TTC549 (cell line): Measurements from ENCODE around the gene SYT1.
"Not testable (repeated sequence)": the region's sequence is repeated elsewhere in the genome, so short reads cannot be mapped to it uniquely, and the experiment has no call there.

ENCODE experiments used
- FAIRE-seq: peaks from 2 replicates; lab custom pipeline; 2012; peaks lifted over from hg19 to GRCh38; lab: Jason Lieb, UNC

SYT1 gene

DNA sequence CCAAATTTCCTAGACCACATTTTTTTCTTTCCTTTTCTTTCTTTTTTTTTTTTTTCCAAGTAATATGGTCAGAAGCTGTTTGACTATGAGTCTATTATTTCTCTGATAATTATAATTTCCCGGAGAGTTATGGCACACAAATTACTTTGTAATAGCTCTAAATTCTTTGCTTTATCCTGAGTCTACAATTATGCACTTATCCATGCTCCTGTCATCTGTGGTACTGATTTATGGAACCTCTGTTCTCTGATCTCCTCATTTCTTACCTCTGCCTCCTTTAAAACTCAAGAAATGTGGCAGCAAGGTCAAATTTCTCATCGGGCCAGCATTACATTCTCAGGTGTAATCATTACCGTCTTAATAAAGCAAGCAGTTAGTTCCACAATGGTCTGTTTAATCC is 544.1 kb downstream of the SYT1 start:
- no peak for FAIRE-seq

DNA sequence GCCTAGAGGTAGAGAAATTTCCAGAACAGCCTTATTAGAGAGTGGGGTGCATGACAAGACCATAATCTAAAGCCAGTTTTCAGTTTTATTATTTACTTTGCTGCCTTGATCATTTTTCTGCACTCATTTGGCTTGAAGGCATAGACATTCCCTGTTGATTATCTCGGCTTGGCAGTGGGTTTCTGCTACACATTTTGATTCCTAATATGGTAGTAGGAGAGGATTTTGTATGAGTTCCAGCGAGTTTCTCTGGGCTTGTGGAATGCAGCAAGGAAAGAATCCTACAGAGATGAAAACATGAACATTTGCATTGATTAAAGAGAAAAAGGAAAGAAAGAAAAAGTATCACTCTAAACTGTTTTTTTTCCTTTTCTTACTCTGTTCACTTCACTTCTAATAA is 545.0 kb downstream of the SYT1 start:
- FAIRE-seq: no peak

DNA sequence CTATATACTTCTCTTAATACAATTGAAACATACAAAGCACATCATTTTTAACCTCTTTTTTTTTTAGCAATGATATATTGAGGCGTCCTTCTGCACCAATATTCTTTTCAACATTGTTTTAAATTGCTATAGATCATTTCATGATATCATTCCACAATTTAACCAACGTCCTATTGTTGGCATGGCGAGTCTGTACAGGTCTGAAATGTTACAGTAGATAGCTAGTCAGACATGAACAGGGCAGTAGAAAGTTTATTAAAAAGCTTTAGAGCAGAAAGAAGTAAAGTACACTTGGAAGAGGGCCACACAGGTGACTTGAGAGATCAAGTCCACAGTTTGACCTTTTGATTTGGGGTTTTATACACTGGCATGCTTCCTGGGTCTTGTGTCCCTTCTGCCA is 547.2 kb downstream of the SYT1 start:
- no peak for FAIRE-seq

DNA sequence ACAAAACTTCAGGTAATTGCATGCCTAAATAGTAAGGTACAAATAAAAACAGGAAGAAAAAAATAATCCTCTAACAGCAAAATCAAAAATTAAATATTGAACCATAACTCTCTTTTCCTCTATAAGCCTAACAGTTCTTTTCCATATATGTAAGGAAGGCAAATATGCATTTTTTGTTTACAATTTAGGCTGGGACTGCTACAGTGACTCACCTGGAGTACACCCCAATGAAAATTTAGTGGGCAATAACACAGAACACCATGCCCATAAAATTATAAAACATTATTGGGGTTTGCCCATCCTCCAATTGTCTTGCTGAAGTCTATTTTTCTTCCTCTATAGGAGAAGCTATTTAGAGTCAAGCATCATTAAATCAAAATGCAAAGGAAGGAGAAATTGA is 549.2 kb downstream of the SYT1 start:
- no peak for FAIRE-seq

DNA sequence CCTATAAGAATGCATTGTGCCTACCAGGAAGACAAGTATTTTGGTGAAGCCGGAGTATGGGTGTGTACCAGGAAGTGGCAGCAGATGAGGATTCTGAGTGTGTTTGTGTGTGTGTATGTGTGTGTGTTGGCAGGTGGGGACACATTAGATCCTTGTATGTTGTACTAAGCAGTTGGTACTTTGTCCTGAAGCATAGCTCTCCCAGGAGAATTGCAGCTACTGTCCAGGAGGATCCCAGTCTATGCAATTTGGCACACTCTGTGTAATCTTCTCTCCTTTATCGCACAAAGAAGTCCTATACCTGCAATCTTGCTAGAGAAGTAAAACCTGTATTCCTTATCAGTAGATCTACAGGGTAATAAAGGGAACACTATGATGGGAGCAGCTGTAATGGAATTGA is 549.7 kb downstream of the SYT1 start:
- no peak for FAIRE-seq

DNA sequence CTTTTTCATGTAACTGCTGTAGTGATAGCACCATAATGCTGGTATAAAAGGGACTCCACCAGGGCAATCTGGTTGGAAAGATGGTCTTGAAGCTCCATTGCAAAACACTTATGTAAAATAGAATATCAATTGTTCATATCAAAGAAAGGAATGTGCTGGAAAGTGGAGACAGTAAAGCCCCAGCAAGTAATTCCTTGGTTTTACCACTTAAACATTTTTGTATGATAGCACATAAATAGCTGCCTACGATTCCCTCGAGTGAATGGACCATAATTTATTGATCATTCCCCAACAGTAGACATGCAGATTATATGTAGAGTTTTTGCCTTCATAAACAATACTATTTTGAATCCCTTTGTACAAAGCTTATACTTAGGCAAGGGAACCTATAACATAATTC is 550.7 kb downstream of the SYT1 start:
- FAIRE-seq: no peak

DNA sequence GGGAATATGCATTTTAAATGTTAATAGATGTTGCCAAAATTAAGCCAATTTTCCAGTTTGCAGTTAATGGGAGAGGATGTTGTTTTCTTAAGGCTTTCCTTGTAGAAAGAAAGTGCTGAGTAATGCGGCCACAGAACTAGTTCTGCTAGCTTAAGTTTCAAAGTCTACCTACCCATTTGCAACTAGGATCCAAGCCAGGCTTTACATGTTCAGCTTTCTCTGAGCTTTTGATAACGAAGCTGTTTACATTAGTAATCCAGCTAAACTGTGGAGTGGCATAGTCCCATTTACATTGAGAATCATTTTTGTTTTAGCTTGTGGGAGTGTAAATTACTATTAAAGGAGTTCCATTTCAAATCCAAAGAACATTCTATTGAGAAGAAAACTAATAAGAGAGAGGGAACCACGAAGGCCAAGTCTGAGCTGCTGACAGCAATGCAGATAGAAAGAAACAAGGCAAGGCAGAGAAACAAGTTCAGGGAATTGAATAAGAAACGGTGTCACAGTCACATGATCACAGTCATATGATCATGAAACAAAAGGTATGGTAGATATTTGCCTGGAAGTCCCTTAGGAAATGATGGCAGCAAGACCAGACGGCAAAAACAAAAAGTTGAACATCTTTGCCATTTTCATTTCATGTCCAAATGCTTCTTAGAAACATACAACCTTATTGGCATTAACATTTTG is 551.3 kb downstream of the SYT1 start:
- FAIRE-seq: no peak

DNA sequence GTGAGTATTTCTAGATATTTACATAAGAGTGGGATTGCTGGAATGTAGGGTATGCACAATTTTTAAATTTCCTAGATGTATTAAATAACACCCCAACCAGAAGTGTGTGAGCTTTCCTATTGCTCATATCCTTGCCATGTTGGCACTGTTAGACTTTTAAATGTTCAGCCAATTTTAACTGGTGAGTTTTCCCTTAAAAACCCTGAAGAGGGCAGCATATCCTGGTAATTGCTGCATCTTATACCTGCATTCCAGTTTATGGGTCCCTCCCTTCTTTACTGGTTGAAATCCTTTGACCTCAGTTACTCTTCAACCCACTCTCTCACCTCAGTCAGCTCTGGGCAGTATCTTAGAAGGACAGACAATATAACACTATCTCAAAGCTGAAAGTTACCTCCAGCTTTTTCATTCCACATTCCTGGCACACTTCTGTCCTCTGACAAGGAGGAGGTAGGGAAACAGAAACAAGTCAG is 555.6 kb downstream of the SYT1 start:
- FAIRE-seq: no peak

DNA sequence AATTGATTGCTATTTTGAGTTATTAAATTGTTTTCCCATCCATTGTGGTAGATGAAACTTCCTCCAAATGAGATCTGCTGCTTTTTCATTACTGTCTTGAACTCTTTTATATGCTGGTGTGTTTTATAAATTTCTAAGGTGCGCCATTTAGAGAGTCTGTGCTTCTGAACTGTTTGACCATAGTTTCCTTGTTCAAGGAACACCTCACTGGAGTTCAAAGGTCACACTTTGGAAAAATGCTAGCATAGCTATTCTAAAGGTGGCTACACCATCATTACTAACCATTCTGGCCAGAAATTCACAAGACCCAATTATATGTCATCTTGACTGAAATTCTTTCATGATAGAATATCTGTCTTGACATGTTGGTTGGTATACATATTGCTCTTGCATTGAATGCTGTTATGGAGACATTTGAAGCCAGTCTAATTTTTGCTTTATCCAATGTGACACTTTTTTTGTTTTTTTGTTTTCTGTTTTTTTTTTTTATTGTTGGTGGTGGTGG is 556.7 kb downstream of the SYT1 start:
- no peak for FAIRE-seq

DNA sequence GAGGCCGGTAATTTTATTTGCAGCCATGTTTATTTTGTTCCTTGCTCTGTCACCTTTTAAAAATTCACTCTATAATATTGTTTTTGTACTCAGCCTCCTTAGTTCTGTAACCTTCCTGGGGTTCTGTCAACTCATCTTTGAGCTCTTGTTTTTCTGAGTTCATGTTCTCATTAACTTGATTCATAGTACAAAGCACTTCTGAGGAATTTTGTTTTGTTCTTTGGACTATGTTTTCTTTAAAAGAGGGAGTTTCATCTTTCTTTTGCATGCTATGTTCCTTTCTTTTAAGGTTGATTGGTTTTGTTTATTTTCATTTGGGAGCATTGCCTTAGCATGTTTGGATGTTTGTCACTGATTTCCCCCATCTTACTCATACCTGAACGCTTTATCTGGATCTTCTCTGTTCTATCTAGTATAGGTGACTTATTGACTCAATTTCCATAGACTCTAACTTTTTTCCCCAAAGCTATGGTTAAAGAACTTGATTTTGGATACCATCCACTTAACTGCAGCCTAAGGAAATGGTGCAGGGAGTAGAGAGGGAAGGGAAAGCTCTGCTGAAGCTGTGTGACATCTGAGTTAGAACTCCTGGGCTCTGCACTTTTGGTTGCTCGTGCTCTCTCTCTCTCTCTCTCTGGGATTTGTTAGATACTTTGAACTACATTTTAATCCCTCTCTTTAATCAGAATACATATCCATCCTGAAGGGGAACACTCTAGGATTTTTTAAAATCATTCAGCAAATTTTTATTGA is 557.7 kb downstream of the SYT1 start:
- FAIRE-seq: no peak

DNA sequence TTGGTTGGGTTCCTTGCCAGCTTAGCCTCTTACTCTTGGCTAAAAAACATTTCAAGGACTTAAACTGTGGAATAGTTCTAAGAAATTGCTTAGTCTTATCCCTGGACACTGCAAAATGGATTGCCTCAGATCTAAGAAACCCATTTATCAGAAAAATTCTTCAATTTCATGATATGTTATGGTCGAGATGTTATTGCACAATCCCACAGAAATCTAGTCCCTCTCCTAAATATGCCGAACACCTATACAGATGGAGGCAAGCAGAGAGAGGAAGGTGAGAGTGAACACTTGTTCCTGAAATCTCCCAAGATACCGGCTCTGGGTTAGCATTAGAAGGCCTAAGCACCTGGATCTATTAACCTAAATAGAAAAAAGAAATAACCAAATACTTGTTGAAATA is 559.0 kb downstream of the SYT1 start:
- FAIRE-seq: no peak

DNA sequence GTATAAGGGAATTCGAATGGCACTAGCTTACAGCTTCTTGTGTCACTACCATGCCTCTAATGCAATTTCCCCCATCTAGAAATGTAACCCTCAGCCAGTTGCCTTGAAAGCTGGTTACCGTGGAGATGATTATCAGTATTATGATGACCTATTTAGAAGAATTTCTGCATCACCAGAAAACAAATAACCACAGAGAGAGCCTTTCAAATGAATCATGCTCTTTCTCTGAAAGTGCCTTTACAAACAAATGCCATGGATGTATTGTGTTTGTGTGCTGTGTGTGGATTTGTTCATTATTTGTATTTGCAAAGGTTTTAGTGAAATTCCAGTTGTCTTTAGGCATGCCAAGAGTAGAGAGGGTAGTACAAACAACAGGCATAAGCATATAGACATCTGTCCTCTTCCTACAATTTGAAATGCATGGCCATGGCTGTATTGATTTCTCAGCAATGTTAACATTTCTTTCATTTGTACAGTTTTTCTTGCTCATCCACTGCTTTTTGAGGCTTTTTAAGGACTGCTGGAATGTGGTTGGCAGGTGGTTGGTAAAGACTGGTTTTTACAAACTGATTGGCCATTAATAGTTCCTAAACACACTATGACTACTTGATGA is 559.6 kb downstream of the SYT1 start:
- FAIRE-seq: no peak

DNA sequence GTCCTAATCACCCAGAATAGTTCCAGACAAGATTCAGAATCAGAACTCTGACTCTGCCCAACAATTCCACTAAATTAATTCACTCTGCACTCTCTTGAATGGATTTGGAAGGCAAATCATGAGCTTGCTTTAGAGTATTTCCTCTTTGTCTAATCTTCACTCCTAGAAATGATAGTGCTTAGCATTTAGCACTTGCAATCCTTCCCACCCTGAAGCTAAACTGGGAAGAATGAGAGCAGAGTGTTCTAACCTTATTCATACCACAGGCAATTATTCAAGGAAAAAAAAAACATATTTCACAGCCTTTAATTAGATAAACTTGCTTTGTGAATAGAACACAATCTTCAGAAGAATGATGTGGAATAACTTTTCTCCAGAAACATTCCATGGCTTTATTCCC is 561.5 kb downstream of the SYT1 start:
- no peak for FAIRE-seq

DNA sequence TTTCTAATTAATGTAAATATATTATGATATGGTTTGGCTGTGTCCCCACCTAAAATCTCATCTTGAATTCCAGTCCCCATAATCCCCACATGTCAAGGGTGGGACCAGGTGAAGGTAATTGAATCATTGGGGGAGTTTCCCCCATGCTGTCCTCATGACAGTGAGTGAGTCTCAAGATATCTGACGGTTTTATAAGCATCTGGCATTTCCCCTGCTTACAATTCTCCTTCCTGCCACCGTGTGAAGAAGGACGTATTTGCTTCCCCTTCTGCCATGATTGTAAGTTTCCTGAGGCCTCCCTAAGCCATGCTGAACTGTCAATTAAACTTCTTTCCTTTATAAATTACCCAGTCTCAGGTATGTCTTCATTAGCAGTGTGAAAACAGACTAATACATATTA is 562.2 kb downstream of the SYT1 start:
- not testable (repeated sequence) for FAIRE-seq

DNA sequence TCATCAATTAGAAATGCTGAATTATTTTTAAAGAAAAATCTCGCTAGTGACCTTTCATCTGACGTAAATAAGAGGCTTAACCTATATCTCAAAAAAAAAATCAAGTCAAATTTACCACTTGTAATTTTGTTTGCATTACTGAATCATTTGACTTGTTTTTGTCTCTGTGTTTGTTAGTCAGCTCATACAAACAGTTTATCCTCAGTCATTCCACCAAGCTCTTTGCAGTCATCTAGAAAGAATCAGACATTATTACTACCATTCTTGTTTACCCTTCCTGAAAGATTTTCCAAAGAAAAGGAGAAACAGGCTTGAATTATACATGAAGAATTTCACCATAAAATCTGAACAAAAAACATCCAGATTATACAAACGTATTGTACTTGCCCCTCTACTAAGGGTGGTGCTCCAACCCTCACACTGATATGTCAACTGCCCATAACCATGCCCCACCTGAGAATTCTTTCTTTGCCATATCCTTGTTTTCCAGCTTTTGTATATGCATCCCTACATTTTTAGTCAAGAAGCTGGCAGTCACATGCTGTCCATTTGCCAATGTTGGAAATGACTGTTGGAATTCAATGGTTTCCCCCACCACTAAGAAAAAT is 569.0 kb downstream of the SYT1 start:
- FAIRE-seq: no peak

DNA sequence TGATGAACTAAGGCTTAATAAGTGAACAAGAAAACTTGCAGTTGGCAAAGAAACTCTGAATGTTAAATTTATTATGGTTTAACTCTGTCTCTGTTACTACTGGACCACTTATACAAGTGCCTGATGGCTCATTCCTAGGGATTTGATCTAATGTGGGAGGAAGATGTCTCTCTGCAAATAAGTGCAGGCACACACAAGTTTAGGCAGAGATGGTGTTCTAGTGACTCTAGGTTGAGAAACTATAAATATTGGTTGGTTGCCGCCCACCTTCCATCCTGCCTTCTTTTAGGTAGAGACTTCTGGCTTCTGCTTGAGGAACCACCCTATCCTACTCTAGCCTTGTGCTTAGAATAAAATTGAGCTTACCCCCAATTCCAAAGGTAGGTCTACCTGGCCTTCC is 570.0 kb downstream of the SYT1 start:
- no peak for FAIRE-seq

DNA sequence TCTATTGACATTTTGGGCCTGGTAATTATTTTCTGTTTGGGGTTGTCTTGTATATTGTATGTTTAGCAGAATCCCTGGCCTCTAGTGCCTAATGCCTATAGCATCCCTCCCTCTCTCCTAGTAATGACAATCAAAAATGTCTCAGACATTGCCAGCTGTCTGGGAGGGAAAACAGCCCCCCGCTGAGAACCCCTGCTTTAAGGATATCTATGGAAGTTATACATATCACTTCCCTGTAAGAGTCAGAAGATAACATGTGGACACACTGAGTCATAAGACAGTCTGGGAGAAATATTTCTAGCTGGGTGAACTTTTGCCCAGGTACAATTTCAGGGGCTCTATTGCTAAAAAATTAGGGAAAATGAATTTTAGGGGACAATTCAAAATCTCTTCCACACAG is 571.2 kb downstream of the SYT1 start:
- no peak for FAIRE-seq

DNA sequence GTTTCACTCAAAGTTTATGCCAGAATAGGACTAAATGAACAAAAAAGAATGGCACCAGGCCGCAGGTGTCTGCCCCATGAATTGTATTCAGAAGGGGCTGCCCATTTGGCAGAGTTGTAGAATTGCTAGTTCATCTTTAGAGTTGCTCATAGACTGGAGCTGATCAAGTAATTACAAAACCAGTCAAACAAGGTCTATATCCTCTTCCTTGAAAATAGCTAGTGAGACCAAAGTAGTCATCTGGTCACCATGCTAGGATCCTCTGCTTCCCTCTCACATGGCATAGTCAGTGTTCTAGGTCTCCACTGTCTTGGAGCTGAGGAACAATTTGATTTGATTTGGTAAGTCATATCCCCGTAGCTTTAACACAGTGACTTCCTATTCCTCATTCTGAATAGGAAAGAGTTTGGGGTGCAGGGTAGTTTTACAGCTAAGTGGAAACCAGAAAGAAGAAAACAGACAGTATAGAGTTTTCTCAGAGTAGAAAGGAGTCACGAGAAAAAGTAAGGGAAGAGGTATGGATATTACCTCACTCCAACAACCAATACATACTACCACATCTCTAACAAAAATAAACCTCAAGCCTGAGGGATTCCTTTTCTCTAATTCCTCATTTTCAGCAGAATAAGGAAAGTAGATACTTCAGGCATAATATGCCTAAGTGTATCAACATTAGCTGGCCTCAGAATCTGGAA is 574.1 kb downstream of the SYT1 start:
- FAIRE-seq: no peak

DNA sequence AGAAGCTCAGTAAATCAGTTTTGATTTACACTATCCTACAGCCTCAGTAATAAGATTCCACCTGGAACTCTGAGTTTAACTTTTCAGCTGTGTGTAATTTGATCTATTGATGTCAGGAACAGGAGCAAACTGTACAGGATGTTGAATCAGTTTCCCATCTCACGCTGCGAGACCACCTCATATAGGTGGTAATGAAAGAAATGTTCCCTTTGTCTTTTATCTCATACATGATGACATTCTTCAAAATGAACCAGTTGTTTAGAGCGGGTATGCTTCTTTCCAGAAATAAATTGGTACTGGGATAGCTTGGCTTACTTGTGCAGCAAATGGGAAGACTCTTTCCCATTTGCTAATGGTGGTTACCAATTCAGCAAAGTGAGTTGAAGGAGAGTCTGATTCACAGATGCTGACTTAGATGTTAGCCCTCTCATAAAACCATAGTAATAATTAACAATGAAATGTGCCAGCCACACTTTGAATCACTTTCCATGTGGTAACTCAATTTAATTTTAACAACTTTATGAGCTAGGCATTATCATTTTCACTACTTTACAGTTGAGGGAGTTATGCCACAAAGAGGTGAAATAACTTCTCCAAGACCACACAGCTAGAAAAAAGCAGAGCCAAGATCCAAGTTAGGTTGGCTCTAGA is 574.7 kb downstream of the SYT1 start:
- no peak for FAIRE-seq

DNA sequence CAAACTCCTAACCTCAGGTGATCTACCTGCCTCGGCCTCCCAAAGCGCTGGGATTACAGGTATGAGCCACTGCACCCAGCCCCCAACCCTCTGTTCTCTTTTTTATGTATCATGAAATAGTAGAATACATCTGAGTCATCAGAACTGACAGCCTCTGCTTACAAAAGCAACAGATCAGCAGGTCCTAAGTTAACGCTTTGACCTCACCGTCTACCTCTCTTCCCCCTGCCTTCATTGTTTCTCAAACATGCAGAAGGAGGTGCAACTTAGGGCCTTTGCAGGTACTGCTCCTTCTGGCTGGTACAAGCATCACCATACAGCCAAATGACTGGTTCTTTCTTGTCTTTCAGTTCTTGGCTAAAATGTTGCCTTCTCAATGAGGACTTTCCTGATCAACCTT is 577.0 kb downstream of the SYT1 start:
- no peak for FAIRE-seq

DNA sequence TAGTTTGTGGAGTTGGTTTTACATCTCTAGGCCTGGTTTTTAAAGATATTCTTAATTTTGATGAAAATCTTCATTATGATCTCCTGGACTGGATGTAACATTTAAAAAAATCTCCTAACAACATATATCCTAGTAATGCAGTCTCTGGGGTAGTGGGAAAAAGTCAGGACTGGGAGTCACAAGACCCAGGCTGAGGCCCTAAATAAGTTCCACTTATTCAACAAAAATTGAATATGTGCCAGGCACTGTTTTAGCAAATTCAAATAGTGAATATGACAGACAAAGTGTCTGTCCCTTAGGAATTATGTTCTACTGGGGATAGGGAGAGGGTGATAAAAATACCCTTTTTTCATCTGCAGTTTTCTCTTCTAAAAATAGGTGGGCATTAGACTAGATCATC is 577.8 kb downstream of the SYT1 start:
- no peak for FAIRE-seq

DNA sequence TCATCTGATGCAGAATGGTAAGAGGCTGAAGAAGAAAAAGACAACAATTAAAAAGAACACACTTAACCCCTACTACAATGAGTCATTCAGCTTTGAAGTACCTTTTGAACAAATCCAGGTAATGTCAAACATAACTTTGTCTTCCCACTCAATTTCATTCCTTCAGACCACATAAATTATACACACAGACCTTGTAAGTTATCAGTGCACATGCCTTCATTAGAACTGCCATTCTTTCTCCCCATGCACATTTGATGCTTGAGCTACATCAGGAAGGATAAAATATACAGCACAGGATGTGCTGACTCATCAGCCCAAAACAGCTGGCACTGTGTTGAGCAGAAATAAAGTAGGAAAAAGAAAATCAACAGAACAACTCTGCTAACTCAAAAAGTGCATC is 579.5 kb downstream of the SYT1 start:
- no peak for FAIRE-seq
